Panc1 (cell line): ENCODE data around the gene PDE4C. TPM values are rescaled to one million over a fixed set of nuclear protein-coding genes. Genes with fewer than 3 reads are reported as not detected.

Source experiments
- ATAC-seq: fragments of 200-7000 bp; cut with Tn5 transposase; 2 replicates; pipeline ENCODE4 v1.9.1; 2020; ENCODE audit warnings: mild to moderate bottlenecking, moderate library complexity
- BruUV-seq: library from RNA; stranded (reverse); fragments of 400-500 nt; replicated peaks from 2 replicates; lab custom pipeline; 2021; lab: Mats Ljungman, UMichigan
- CTCF ChIA-PET: fragments of 300-600 bp; sonication (Branson Sonifier 250); formaldehyde crosslinking; loops from one replicate; lab custom pipeline; 2022; ENCODE audit warnings: antibody characterized with exemption; lab: Charles Lee
- POLR2A ChIA-PET: fragments of 300-600 bp; sonication (Branson Sonifier 250); formaldehyde crosslinking; loops from one replicate; lab custom pipeline; 2022; ENCODE audit warnings: antibody characterized with exemption; lab: Charles Lee
- DNase-seq: peaks from one replicate; pipeline ENCODE4 v3.0.0-alpha.2; 2010; ENCODE audit warnings: low read depth, low spot score
- H3K27ac ChIP-seq: 2 replicates; pipeline ENCODE4 v1.5.1; 2011; ENCODE audit warnings: mild to moderate bottlenecking, low read length, inconsistent platforms
- H3K27me3 ChIP-seq: fragments of 200-500 bp; sonication (Bioruptor generic); 2 replicates; pipeline ENCODE4 v1.6.0; 2014; ENCODE audit warnings: low read length, inconsistent platforms; ENCODE audit not compliant: control insufficient read depth, insufficient read depth
- H3K36me3 ChIP-seq: fragments of 200-500 bp; sonication (Bioruptor generic); 2 replicates; pipeline ENCODE4 v1.5.1; 2014; ENCODE audit warnings: inconsistent platforms, mild to moderate bottlenecking, low read length, moderate library complexity; ENCODE audit not compliant: control insufficient read depth, insufficient read depth
- H3K4me1 ChIP-seq: 2 replicates; pipeline ENCODE4 v1.5.1; 2011; ENCODE audit warnings: inconsistent platforms, mild to moderate bottlenecking, low read length, moderate library complexity; ENCODE audit not compliant: control insufficient read depth, insufficient read depth
- H3K4me3 ChIP-seq, 2 experiments: 2 replicates each; pipeline ENCODE4 v1.5.1; 2011 to 2012; ENCODE audit warnings: low read depth in 2 of 2, low read length in 2 of 2, mild to moderate bottlenecking in 2 of 2, inconsistent platforms in 1 of 2, moderate library complexity in 1 of 2
- H3K9me3 ChIP-seq: fragments of 200-500 bp; sonication (Bioruptor generic); 2 replicates; pipeline ENCODE4 v1.5.1; 2014; ENCODE audit warnings: low read depth, mild to moderate bottlenecking, inconsistent platforms, low read length, moderate library complexity; ENCODE audit not compliant: control insufficient read depth, insufficient read depth
- POLR2AphosphoS5 ChIP-seq: IDR thresholded peaks from 2 replicates; pipeline ENCODE4 v1.6.1; 2012; ENCODE audit warnings: mild to moderate bottlenecking, low read depth, low read length, moderate library complexity
- SIN3A ChIP-seq: IDR thresholded peaks from 2 replicates; pipeline ENCODE4 v1.6.1; 2012; ENCODE audit warnings: low read depth, mild to moderate bottlenecking, low read length, moderate library complexity, borderline replicate concordance; ENCODE audit not compliant: insufficient read depth
- TCF7L2 ChIP-seq: IDR thresholded peaks from 2 replicates; pipeline ENCODE4 v1.6.1; 2011; ENCODE audit warnings: mild to moderate bottlenecking, low read depth, low read length, inconsistent platforms
- in situ Hi-C: cut with HindIII; loops from 2 replicates; pipeline ENCODE4 v1.10.0; 2016; ENCODE audit warnings: low sequenced_read_pairs, low pct_unique_long_range_greater_than_20kb
- intact Hi-C: fragments of 100-400 bp; cut with micrococcal nuclease; formaldehyde crosslinking; loops from one replicate; pipeline ENCODE4 v1.10.0; 2022; ENCODE audit not compliant: unreplicated experiment
- total RNA-seq: library from RNA; stranded (reverse); gene quantifications from one replicate; pipeline ENCODE4 v1.2.1, GENCODE V29; 2021; ENCODE audit not compliant: unreplicated experiment
- TF ChIP-seq, protein P1 (sequence below): fragments of 450-650 bp; IDR thresholded peaks from 2 replicates; pipeline ENCODE4 v1.5.1; 2017; ENCODE audit warnings: mild to moderate bottlenecking
- TF ChIP-seq, protein P2 (sequence below), 2 experiments: IDR thresholded peaks; 2 replicates each; pipeline ENCODE4 v1.6.1; 2011 to 2012; ENCODE audit warnings: low read depth in 2 of 2, control low read depth in 1 of 2, low read length in 1 of 2, mild to moderate bottlenecking in 1 of 2, moderate library complexity in 1 of 2; ENCODE audit not compliant: insufficient read depth in 1 of 2

PDE4C gene
- total RNA-seq, 1 experiment from 2014 or later: 0.98 TPM

DNA sequence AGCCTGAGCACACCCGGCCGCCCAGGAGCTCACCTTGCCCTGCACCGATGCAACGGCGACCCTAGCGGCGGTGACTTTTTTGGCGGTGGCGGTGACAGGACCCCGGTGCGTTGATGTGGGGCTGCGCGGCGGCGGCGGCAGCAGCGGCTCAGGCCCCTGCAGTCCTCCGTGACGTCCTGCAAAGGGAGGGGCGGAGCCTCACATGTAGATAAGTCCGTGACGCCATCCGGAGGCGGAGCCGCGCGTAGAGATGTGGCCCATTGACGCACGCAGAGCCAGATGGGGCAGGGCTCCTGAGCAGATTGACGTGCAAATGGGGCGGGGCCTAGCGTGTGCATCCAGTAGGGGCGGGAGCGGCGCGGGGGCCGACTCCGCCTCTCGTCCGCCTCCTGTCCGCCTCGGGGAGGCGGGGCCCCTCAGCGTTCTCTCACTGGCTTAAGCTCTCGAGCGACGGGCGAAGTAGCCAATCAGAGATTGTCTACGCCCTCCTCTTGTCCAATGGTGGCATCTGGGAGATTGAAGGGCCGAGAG lies 22.3 kb downstream of the PDE4C start, which contains the start of gene RAB3A:
TSS of gene RAB3A (minus strand) at position 180 of the 531 bp plus-strand sequence. CDS start 1,302 bp downstream, outside the sequence.
- peak within 1 kb of the TSS; percentile 83 for H3K27ac ChIP-seq
- H3K4me3 ChIP-seq: peak within 1 kb of the TSS; percentile 81 to 90
- no TSS peak for BruUV-seq
- peaks cover 3% of the 10 kb centered on the region; the same call in 1 of the 2 replicates for H3K4me1 ChIP-seq
- peak; percentile 97 for ATAC-seq
- DNase-seq: peak; percentile 98
- TF ChIP-seq, protein P1, sequence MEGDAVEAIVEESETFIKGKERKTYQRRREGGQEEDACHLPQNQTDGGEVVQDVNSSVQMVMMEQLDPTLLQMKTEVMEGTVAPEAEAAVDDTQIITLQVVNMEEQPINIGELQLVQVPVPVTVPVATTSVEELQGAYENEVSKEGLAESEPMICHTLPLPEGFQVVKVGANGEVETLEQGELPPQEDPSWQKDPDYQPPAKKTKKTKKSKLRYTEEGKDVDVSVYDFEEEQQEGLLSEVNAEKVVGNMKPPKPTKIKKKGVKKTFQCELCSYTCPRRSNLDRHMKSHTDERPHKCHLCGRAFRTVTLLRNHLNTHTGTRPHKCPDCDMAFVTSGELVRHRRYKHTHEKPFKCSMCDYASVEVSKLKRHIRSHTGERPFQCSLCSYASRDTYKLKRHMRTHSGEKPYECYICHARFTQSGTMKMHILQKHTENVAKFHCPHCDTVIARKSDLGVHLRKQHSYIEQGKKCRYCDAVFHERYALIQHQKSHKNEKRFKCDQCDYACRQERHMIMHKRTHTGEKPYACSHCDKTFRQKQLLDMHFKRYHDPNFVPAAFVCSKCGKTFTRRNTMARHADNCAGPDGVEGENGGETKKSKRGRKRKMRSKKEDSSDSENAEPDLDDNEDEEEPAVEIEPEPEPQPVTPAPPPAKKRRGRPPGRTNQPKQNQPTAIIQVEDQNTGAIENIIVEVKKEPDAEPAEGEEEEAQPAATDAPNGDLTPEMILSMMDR: no peak
- TF ChIP-seq, protein P2, sequence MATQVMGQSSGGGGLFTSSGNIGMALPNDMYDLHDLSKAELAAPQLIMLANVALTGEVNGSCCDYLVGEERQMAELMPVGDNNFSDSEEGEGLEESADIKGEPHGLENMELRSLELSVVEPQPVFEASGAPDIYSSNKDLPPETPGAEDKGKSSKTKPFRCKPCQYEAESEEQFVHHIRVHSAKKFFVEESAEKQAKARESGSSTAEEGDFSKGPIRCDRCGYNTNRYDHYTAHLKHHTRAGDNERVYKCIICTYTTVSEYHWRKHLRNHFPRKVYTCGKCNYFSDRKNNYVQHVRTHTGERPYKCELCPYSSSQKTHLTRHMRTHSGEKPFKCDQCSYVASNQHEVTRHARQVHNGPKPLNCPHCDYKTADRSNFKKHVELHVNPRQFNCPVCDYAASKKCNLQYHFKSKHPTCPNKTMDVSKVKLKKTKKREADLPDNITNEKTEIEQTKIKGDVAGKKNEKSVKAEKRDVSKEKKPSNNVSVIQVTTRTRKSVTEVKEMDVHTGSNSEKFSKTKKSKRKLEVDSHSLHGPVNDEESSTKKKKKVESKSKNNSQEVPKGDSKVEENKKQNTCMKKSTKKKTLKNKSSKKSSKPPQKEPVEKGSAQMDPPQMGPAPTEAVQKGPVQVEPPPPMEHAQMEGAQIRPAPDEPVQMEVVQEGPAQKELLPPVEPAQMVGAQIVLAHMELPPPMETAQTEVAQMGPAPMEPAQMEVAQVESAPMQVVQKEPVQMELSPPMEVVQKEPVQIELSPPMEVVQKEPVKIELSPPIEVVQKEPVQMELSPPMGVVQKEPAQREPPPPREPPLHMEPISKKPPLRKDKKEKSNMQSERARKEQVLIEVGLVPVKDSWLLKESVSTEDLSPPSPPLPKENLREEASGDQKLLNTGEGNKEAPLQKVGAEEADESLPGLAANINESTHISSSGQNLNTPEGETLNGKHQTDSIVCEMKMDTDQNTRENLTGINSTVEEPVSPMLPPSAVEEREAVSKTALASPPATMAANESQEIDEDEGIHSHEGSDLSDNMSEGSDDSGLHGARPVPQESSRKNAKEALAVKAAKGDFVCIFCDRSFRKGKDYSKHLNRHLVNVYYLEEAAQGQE (IDR thresholded peaks at IDR 0.05; ENCODE audit: insufficient read depth in 1 of 2, low read depth in 2 of 2, low read length in 1 of 2): no peak
- no peak for TF ChIP-seq POLR2AphosphoS5
- TF ChIP-seq TCF7L2: no peak
- no peak for TF ChIP-seq SIN3A
- in situ Hi-C loops: no loop called here
- ChIA-PET POLR2A (interaction anchor here (0.5 kb wide), 1 partner anchor 65 kb away, joined by 11 read pairs; no protein-coding TSS in a partner anchor), CTCF (interaction anchor here (1.0 kb wide), 1 partner anchor 91 kb away, joined by 3 read pairs; no protein-coding TSS in a partner anchor)
- intact Hi-C loops: no loop called here
- no peaks in the 10 kb centered on the region for H3K9me3 ChIP-seq
- H3K27me3 ChIP-seq: no peaks in the 10 kb centered on the region
- H3K36me3 ChIP-seq: no peaks in the 10 kb centered on the region; the same call in 1 of the 2 replicates

DNA sequence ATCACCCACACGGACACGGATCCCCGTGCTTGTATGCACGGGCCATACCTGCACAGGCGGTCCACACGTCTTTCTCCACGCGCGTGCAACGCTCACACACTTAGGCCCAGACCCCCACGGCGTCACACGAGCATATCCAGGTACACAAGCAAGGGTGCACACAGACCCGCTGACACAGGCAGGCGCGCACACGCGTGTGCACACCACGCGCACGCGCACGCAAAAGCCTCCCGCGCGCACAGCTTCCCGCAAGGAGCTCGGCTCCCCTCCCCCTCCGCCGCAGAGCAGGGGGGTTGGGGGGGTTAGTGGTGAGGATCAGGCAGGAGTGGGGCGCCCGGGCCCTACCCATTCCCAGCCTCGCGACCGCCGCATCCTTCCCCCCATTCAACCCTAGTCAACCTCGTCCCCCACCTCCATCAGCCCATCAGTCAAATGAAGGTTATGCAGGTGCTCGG lies 22.8 kb downstream of the PDE4C start:
- ChIA-PET POLR2A (interaction anchor here (0.5 kb wide), 1 partner anchor 66 kb away, joined by 11 read pairs; no protein-coding TSS in a partner anchor), CTCF (interaction anchor here (1.0 kb wide), 1 partner anchor 90 kb away, joined by 3 read pairs; no protein-coding TSS in a partner anchor)
- intact Hi-C loops (no loop called here), in situ Hi-C loops (no loop called here)
- H3K9me3 ChIP-seq: no peaks in the 10 kb centered on the region
- BruUV-seq: no TSS peak
- no peak overlapping the region for H3K27ac ChIP-seq
- no peaks in the 10 kb centered on the region; the same call in 1 of the 2 replicates for H3K36me3 ChIP-seq
- H3K27me3 ChIP-seq: no peaks in the 10 kb centered on the region
- ATAC-seq: peak; percentile 19
- TF ChIP-seq, protein P1: no peak
- TF ChIP-seq POLR2AphosphoS5 (no peak), SIN3A (no peak), TCF7L2 (no peak)
- TF ChIP-seq, protein P2 (IDR thresholded peaks at IDR 0.05; ENCODE audit: insufficient read depth in 1 of 2, low read depth in 2 of 2, low read length in 1 of 2): no peak
- H3K4me3 ChIP-seq: peak overlapping the region; percentile 54 to 59
- no peak for DNase-seq
- H3K4me1 ChIP-seq: peaks cover 3% of the 10 kb centered on the region; the same call in 1 of the 2 replicates
